GM13977 (cell line): ENCODE results near the gene EBP.

ENCODE experiments used
- DNase-seq: peaks from one replicate; pipeline ENCODE4 v3.0.0; 2012; ENCODE audit warnings: low spot score
- in situ Hi-C: fragments of 300-500 bp; cut with MboI; formaldehyde crosslinking; loops from one replicate; pipeline ENCODE4 v1.12.0; 2022; ENCODE audit warnings: low sequenced_read_pairs, low pct_unique_long_range_greater_than_20kb, mixed read lengths, inconsistent platforms; ENCODE audit not compliant: unreplicated experiment
- TF ChIP-seq, protein P1 (sequence below): IDR thresholded peaks from 2 replicates; pipeline ENCODE4 v1.5.1; 2012; ENCODE audit warnings: mild to moderate bottlenecking, control low read depth; ENCODE audit not compliant: insufficient read depth; ENCODE audit errors: extremely low read depth, missing control alignments

The EBP gene

DNA sequence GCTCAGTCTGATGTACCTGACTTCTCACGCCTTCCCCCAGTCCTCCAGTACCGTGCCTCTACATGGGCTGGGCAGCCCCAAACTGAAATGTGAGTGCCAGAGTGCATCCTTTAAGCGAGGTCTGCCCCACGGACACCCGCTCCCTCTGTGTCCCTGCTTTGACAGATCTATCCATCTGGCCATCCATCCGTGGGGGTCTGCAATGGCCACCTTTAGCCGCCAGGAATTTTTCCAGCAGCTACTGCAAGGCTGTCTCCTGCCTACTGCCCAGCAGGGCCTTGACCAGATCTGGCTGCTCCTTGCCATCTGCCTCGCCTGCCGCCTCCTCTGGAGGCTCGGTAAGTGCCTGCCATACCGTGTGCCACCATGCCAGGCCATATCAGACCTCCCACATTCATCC lies 12.0 kb upstream of the EBP start:
- TF ChIP-seq, protein P1, sequence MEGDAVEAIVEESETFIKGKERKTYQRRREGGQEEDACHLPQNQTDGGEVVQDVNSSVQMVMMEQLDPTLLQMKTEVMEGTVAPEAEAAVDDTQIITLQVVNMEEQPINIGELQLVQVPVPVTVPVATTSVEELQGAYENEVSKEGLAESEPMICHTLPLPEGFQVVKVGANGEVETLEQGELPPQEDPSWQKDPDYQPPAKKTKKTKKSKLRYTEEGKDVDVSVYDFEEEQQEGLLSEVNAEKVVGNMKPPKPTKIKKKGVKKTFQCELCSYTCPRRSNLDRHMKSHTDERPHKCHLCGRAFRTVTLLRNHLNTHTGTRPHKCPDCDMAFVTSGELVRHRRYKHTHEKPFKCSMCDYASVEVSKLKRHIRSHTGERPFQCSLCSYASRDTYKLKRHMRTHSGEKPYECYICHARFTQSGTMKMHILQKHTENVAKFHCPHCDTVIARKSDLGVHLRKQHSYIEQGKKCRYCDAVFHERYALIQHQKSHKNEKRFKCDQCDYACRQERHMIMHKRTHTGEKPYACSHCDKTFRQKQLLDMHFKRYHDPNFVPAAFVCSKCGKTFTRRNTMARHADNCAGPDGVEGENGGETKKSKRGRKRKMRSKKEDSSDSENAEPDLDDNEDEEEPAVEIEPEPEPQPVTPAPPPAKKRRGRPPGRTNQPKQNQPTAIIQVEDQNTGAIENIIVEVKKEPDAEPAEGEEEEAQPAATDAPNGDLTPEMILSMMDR = no peak
- DNase-seq = no peak
- in situ Hi-C loops = no loop called here

DNA sequence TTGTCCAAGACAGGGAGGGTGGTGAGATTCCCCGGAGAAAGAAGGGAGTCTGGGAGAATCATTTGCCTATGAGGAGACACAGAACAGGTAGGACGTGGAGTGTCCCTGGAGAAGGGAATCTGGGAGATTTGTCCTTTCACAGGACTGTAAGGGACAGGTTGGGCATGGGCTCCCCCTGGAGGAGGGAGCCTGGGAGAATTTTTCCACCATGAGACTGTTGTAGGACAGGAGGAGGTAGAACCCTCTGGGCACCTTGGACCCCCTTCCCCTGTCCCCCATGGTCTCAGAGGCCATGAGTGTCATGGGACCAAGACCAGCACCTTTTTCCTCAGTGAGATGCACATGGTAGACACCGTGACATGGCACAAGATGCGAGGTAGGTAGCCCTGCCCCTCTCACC lies 10.0 kb upstream of the EBP start:
- no peak for DNase-seq
- in situ Hi-C loops = no loop called here

GRCh38 chrX:48512371-48512935 lies 9.2 kb upstream of the EBP start:
- no peak for DNase-seq
- TF ChIP-seq, protein P1 = no peak
- in situ Hi-C loops = no loop called here

More for the DNA sequence above, 10.0 kb upstream of the EBP start:
- TF ChIP-seq, protein P1 = peak; percentile 37

- TF ChIP-seq, protein P1 = no peak
- no peak for DNase-seq
- in situ Hi-C loops = no loop called here
These were observed 7.9 kb upstream of the EBP start for GRCh38 chrX:48513670-48514069.

- no peak for DNase-seq
- in situ Hi-C loops = no loop called here
- TF ChIP-seq, protein P1 = no peak
These were observed 7.3 kb upstream of the EBP start for GRCh38 chrX:48514126-48514806.

DNA sequence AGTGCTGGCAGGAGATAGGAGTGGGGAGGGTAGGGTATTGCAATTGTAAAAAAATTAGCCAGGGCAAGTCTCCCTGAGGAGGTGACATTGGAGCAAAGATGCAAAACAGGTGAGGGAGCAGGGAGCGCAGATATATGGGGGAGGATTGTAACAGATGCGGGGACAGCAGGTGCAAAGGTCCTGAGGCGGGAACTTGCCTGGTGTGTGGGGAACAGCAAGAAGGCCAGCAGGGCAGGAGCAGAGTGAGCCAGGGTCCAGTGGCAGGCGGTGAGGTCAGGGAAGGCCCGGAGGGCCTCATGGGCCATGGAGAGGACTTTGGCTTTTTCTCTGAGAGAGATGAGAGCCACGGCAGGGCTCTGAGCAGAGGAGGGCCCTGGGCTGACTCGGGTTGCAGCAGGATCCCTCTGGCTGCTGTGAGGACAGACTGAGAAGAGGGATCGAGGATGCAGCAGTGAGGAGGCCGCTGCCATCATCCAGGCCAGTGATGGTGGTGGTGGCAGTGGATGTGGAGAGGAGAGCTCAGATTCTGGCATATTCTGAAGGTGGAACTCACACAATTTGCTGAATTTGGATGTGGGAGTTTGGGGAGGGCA lies 6.6 kb upstream of the EBP start:
- DNase-seq = no peak
- in situ Hi-C loops = no loop called here
- TF ChIP-seq, protein P1 = no peak
